SK-N-MC (cell line): ENCODE measurements around the gene METTL14.

Experiments used
- EZH2 ChIP-seq: fragments of 200-600 bp; sonication (generic); IDR thresholded peaks from one replicate; pipeline ENCODE4 v1.6.1; 2017; ENCODE audit warnings: antibody characterized with exemption
- FOXP2 ChIP-seq: optimal IDR thresholded peaks from 2 replicates; pipeline ENCODE3; 2011; ENCODE audit warnings: mild to moderate bottlenecking, moderate library complexity; ENCODE audit not compliant: insufficient read depth; ENCODE audit errors: extremely low read length, control extremely low read depth
- POLR2AphosphoS5 ChIP-seq: IDR thresholded peaks from 2 replicates; pipeline ENCODE4 v1.6.1; 2012; ENCODE audit warnings: mild to moderate bottlenecking, low read depth, low read length, borderline replicate concordance

- TF ChIP-seq POLR2AphosphoS5 (no peak), EZH2 (no peak), FOXP2 (no peak)
Measured at GRCh38 chr4:118756429-118756828, 71.2 kb downstream of the METTL14 start.
